B cell (primary cell): Measurements from ENCODE around the gene BICRAL. TPM values are rescaled to one million over a fixed set of nuclear protein-coding genes. Genes with fewer than 3 reads are reported as not detected.

Experiments used
- ATAC-seq: fragments of 200-7000 bp; cut with Tn5 transposase; one replicate; pipeline ENCODE4 v1.10.0; 2021; ENCODE audit warnings: low read depth, mild to moderate bottlenecking, moderate number of reproducible peaks, moderate library complexity
- CTCF ChIA-PET: fragments of 350-600 bp; sonication (Branson Sonifier 250); formaldehyde crosslinking; loops from one replicate; lab custom pipeline; 2021; ENCODE audit warnings: antibody characterized with exemption, inconsistent platforms; lab: Charles Lee
- POLR2A ChIA-PET: fragments of 350-600 bp; sonication (Branson Sonifier 250); formaldehyde crosslinking; loops from one replicate; lab custom pipeline; 2021; ENCODE audit warnings: antibody characterized with exemption; lab: Charles Lee
- DNase-seq: peaks from one replicate; pipeline ENCODE4 v3.0.0; 2013
- H2AFZ ChIP-seq: 2 replicates; pipeline ENCODE4 v1.6.1; 2012; ENCODE audit warnings: mild to moderate bottlenecking, low read depth, low read length; ENCODE audit not compliant: insufficient read depth, poor library complexity, severe bottlenecking
- H3K27ac ChIP-seq, 2 donors: 1 replicate in 1 of 2; 2 replicates in 1 of 2; pipeline ENCODE4 v1.5.1; 2012 to 2013; ENCODE audit warnings: low read length in 2 of 2, mild to moderate bottlenecking in 2 of 2, moderate library complexity in 1 of 2
- H3K27me3 ChIP-seq, 4 experiments: fragments of 200-600 bp in 1 of 4; sonication (generic) in 1 of 4; replicated peaks in 1 of 4; 1 replicate in 2 of 4; 2 replicates in 2 of 4; pipeline versions ENCODE4 v1.6.1 to v1.7.0; 2013 to 2016; ENCODE audit warnings: low read length in 3 of 4, mild to moderate bottlenecking in 2 of 4, mixed read lengths in 1 of 4, moderate library complexity in 1 of 4; ENCODE audit not compliant: insufficient read depth in 4 of 4, control insufficient read depth in 3 of 4; ENCODE audit errors: control extremely low read depth in 1 of 4
- H3K36me3 ChIP-seq, 2 experiments: replicated peaks in 1 of 2; 1 replicate in 1 of 2; 2 replicates in 1 of 2; pipeline versions ENCODE4 v1.6.1 to v1.7.1; 2013; ENCODE audit warnings: low read length in 1 of 2; ENCODE audit not compliant: insufficient read depth in 2 of 2, control insufficient read depth in 1 of 2; ENCODE audit errors: control extremely low read depth in 1 of 2, extremely low read depth in 1 of 2
- H3K4me1 ChIP-seq, 2 donors: fragments of 200-600 bp in 1 of 2; sonication (generic) in 1 of 2; 1 replicate in 1 of 2; 2 replicates in 1 of 2; pipeline versions ENCODE4 v1.5.1 to v1.6.1; 2013 to 2017; ENCODE audit warnings: low read length in 2 of 2; ENCODE audit not compliant: control insufficient read depth in 2 of 2, insufficient read depth in 2 of 2
- H3K4me2 ChIP-seq: replicated peaks from 2 replicates; pipeline ENCODE3; 2012; ENCODE audit warnings: mild to moderate bottlenecking, low read depth, low read length; ENCODE audit not compliant: poor library complexity, severe bottlenecking
- H3K4me3 ChIP-seq, 5 experiments: fragments of 200-600 bp in 1 of 5; sonication (generic) in 1 of 5; 1 replicate in 3 of 5; 2 replicates in 2 of 5; pipeline versions ENCODE4 v1.5.1 to v1.7.0; 2011 to 2016; ENCODE audit warnings: low read length in 4 of 5, mild to moderate bottlenecking in 4 of 5, low read depth in 2 of 5, control low read depth in 1 of 5, moderate library complexity in 1 of 5; ENCODE audit not compliant: insufficient read depth in 1 of 5; ENCODE audit errors: control extremely low read depth in 1 of 5, extremely low read depth in 1 of 5
- H3K79me2 ChIP-seq: fragments of 200-600 bp; sonication (generic); one replicate; pipeline ENCODE4 v1.6.0; 2016; ENCODE audit warnings: low read length; ENCODE audit not compliant: control insufficient read depth, insufficient read depth
- H3K9ac ChIP-seq: fragments of 200-600 bp; sonication (generic); 2 replicates; pipeline ENCODE4 v1.6.1; 2017; ENCODE audit warnings: mild to moderate bottlenecking, low read length, moderate library complexity
- H3K9me3 ChIP-seq, 3 donors: one replicate each; pipeline versions ENCODE4 v1.6.1 to v1.7.1; 2013; ENCODE audit warnings: low read length in 2 of 3; ENCODE audit not compliant: control insufficient read depth in 2 of 3, insufficient read depth in 1 of 3; ENCODE audit errors: control extremely low read depth in 1 of 3
- H4K20me1 ChIP-seq: 2 replicates; pipeline ENCODE4 v1.6.0; 2012; ENCODE audit warnings: mild to moderate bottlenecking, low read length; ENCODE audit not compliant: insufficient read depth, control insufficient read depth, poor library complexity, severe bottlenecking
- H3K27ac Mint-ChIP-seq: one replicate; pipeline ENCODE4 v1.8.0; 2021; ENCODE audit warnings: mixed read lengths
- H3K27me3 Mint-ChIP-seq: one replicate; pipeline ENCODE4 v1.8.0; 2021; ENCODE audit warnings: mixed read lengths
- H3K4me1 Mint-ChIP-seq: one replicate; pipeline ENCODE4 v1.8.0; 2021; ENCODE audit warnings: mixed read lengths
- H3K4me3 Mint-ChIP-seq: one replicate; pipeline ENCODE4 v1.8.0; 2021; ENCODE audit warnings: mixed read lengths
- H3K9me3 Mint-ChIP-seq: one replicate; pipeline ENCODE4 v1.8.0; 2022; ENCODE audit warnings: mixed read lengths; ENCODE audit not compliant: insufficient read depth
- EZH2 ChIP-seq: IDR thresholded peaks from 2 replicates; pipeline ENCODE4 v1.6.1; 2012; ENCODE audit warnings: borderline replicate concordance, low read depth, mild to moderate bottlenecking, moderate library complexity, low read length; ENCODE audit not compliant: insufficient read depth, poor library complexity, severe bottlenecking
- whole genome bisulfite sequencing: methylation state at CpG from one replicate; pipeline ENCODE4 v1.1.5; 2013; ENCODE audit warnings: missing lambda C conversion rate; ENCODE audit not compliant: insufficient coverage; 5-methylcytosine and 5-hydroxymethylcytosine counted together
- intact Hi-C: fragments of 100-400 bp; cut with micrococcal nuclease; formaldehyde crosslinking; loops from one replicate; pipeline ENCODE4 v1.10.0; 2022
- polyA plus RNA-seq: library from polyadenylated mRNA; depleted of rRNA; stranded (reverse); fragments of >200 nt; gene quantifications from 2 replicates; pipeline ENCODE4 v1.2.3, GENCODE V29; 2012
- total RNA-seq, 2 donors: library from RNA; stranded (reverse); fragments of 120-200 nt in 1 of 2; gene quantifications; 1 replicate in 1 of 2; 2 replicates in 1 of 2; pipeline versions ENCODE4 v1.2.3 to v1.2.4, GENCODE V29; 2013 to 2022
- TF ChIP-seq, protein P1 (sequence below): fragments of 200-600 bp; IDR thresholded peaks from one replicate; pipeline ENCODE4 v1.8.0; 2022; ENCODE audit warnings: antibody characterized with exemption, mild to moderate bottlenecking

The BICRAL gene
- total and polyA plus RNA-seq, 2 donors (not counting 1 experiment from before 2014, with no cell fraction given): 17.5 to 34.1 TPM

GRCh38 chr6:42831237-42831636 is 49.4 kb downstream of the BICRAL start:
- Histone ChIP-seq H3K4me3 (no peak overlapping the region), H4K20me1 (peaks cover 6% of the 10 kb centered on the region), H2AFZ (no peak overlapping the region), H3K9ac (no peak overlapping the region), H3K27ac (no peak overlapping the region), H3K9me3 (no peaks in the 10 kb centered on the region), H3K4me2 (no peak overlapping the region), H3K36me3 (peaks cover 18 to 53% of the 10 kb centered on the region in 2 experiments), H3K27me3 (no peaks in the 10 kb centered on the region), H3K4me1 (no peaks in the 10 kb centered on the region), H3K79me2 (peaks cover 43% of the 10 kb centered on the region)
- ChIA-PET POLR2A (no interaction called here), CTCF (interaction anchor here (0.6 to 1.2 kb wide), 3 partner anchors 42 to 170 kb away, joined by 3 to 5 read pairs (median 3); no protein-coding TSS in a partner anchor)
- Mint-ChIP-seq H3K4me3 (no peak overlapping the region), H3K27ac (peak overlapping the region; percentile 41), H3K27me3 (no peaks in the 10 kb centered on the region), H3K4me1 (peaks cover 5% of the 10 kb centered on the region), H3K9me3 (no peaks in the 10 kb centered on the region)
- intact Hi-C loops: no loop called here
- ATAC-seq (no peak), DNase-seq (no peak)
- 100% methylated on average over 3 of the region's 3 CpGs for WGBS
- TF ChIP-seq, protein P1, sequence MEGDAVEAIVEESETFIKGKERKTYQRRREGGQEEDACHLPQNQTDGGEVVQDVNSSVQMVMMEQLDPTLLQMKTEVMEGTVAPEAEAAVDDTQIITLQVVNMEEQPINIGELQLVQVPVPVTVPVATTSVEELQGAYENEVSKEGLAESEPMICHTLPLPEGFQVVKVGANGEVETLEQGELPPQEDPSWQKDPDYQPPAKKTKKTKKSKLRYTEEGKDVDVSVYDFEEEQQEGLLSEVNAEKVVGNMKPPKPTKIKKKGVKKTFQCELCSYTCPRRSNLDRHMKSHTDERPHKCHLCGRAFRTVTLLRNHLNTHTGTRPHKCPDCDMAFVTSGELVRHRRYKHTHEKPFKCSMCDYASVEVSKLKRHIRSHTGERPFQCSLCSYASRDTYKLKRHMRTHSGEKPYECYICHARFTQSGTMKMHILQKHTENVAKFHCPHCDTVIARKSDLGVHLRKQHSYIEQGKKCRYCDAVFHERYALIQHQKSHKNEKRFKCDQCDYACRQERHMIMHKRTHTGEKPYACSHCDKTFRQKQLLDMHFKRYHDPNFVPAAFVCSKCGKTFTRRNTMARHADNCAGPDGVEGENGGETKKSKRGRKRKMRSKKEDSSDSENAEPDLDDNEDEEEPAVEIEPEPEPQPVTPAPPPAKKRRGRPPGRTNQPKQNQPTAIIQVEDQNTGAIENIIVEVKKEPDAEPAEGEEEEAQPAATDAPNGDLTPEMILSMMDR: no peak
- TF ChIP-seq EZH2: no peak

GRCh38 chr6:42834056-42834455 is 52.2 kb downstream of the BICRAL start:
- no peak overlapping the region for H3K27ac ChIP-seq
- ATAC-seq: no peak
- TF ChIP-seq EZH2: no peak
- Mint-ChIP-seq H3K27me3 (no peaks in the 10 kb centered on the region), H3K4me1 (peaks cover 5% of the 10 kb centered on the region), H3K9me3 (no peaks in the 10 kb centered on the region), H3K27ac (no peak overlapping the region), H3K4me3 (no peak overlapping the region)
- H3K4me1 ChIP-seq: no peaks in the 10 kb centered on the region
- H3K36me3 ChIP-seq: peaks cover 12 to 41% of the 10 kb centered on the region in 2 experiments
- peaks cover 49% of the 10 kb centered on the region for H3K79me2 ChIP-seq
- no peak for DNase-seq
- H3K9ac ChIP-seq: no peak overlapping the region
- intact Hi-C loops: no loop called here
- no peaks in the 10 kb centered on the region for H3K27me3 ChIP-seq
- no peaks in the 10 kb centered on the region for H3K9me3 ChIP-seq
- no peak overlapping the region for H2AFZ ChIP-seq
- H3K4me2 ChIP-seq: no peak overlapping the region
- WGBS: 100% methylated on average over 3 of the region's 5 CpGs
- no peak overlapping the region for H3K4me3 ChIP-seq
- CTCF ChIA-PET: no interaction called here
- POLR2A ChIA-PET: no interaction called here
- peaks cover 6% of the 10 kb centered on the region for H4K20me1 ChIP-seq
